T follicular helper cell (primary cell): Measurements from ENCODE around the gene SNX17.
"Not testable (repeated sequence)": the region's sequence is repeated elsewhere in the genome, so short reads cannot be mapped to it uniquely, and the experiment has no call there.

Source experiments
- DNase-seq: peaks from one replicate; pipeline ENCODE4 v3.0.0-alpha.2; 2020; ENCODE audit warnings: low read depth
- total RNA-seq, 2 experiments: gene quantifications; one replicate each; lab custom pipeline; 2026; lab: John Stamatoyannopoulos, UW

SNX17 gene
- 142 to 153 reads per million in 2 experiments for total RNA-seq

- DNase-seq = peak; percentile 99
These were observed at the start of gene SNX17, which contains the start of gene EIF2B4 for GRCh38 chr2:27370026-27370815. TSS of gene SNX17 (plus strand) at chr2:27370616. CDS start at chr2:27370744, 128 bp downstream. TSS of gene EIF2B4 (minus strand) at chr2:27370338. CDS start at chr2:27370314, 24 bp downstream.

GRCh38 chr2:27320958-27321543 is 49.4 kb upstream of the SNX17 start:
- DNase-seq = no peak

- no peak for DNase-seq
These were observed 48.1 kb upstream of the SNX17 start for GRCh38 chr2:27322301-27322765.

GRCh38 chr2:27322766-27323595 is 47.4 kb upstream of the SNX17 start, which contains the start of gene MPV17:
TSS of gene MPV17 (minus strand) at chr2:27323097. CDS start at chr2:27322517, 580 bp downstream.
- DNase-seq = peak; percentile 78

DNA sequence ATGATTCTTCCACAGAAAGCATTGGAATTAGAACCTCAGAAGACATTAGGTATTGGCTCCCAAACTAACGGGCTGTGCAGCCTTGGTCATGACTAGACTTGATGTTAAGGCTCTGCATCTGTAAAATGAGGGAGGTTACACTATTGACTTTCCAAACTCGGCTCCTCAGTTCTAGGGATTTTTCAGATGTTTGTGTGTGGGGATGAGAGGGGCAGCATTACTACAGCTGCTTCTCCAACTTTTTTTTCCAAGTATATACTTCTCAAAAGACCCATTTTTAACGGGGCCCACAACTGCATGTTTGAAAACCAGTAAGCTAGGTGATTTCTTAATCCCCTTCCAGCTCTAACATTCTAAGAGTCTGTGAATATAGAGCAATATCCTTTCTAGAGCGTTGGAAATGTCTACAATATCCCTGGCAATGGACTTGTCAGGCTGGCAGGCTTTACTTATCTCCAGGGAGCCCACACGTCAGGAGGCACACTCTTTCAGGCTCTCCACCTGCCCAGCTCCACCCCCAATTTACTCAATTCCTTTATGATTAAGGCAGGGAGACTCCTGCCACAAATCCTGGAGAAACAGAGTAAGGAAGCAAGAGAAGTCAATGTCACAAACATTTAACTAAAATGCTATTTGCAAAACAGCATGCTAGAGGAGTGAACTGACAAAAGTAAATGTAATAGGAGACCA is 46.7 kb upstream of the SNX17 start:
- no peak for DNase-seq

DNA sequence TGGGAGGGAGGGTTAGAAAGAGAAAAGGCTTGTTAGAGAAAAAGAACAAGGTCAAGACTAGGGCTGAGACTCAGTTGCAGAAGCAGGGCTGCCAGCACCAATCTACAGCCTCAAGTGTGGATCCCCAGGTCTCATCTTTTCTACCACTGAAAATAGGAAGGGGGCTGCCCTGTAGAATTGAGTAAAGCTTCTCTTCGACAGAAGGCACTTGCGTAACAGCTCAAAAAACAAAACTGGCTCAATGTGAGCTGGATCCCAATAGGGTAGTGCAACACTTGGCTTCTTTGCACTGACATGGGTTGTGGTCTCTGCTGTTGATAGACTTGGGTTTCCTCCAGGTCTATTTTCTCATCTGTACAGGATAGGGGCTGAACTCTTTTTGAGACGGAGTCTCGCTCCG is 45.7 kb upstream of the SNX17 start:
- no peak for DNase-seq

- no peak for DNase-seq
These were observed 35.1 kb upstream of the SNX17 start for GRCh38 chr2:27335311-27335710.

GRCh38 chr2:27336173-27336572 is 34.2 kb upstream of the SNX17 start:
- no peak for DNase-seq

DNA sequence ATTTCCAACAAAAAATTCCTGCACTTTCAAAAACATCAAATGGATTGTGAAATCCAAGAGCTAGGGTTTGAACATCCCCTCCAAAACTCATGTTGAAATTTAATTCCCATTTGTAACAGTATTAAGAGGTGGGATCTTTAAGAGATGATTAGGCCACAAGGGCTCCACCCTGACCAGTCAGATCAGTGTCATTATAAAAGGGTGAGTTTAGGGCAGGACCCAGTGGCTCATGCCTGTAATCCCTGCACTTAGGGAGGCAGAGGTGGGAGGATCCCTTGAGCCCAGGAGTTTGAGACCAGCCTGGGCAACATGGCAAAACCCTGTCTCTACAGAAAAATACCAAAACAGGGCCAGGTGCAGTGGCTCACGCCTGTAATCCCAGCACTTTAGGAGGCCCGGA is 22.8 kb upstream of the SNX17 start:
- DNase-seq = no peak

DNA sequence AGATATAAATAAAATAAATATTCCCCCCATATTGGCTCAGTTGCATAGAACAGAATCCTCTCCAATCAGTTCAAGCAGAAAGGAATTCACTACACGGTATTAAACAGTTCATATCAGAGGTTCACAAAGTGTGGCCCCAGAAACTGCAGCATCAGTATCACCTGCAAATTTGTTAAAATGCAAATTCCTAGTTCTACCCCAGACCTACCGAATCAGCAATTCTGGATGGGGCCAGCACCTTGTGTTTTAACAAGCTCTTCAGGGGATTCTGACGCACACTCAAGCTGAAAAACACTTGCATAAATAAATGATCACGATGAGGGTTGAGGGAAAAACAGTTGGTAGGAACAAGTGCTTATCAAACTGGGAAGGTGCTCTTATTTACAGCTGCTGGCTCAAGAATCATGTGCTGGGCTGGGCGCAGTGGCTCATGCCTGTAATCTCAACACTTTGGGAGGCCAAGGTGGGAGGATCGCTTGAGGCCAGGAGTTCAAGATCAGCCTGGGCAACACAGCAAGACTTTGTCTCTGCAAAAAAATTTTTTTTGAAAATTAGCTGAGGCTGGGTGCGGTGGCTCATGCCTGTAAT is 20.2 kb upstream of the SNX17 start:
- DNase-seq = no peak

DNA sequence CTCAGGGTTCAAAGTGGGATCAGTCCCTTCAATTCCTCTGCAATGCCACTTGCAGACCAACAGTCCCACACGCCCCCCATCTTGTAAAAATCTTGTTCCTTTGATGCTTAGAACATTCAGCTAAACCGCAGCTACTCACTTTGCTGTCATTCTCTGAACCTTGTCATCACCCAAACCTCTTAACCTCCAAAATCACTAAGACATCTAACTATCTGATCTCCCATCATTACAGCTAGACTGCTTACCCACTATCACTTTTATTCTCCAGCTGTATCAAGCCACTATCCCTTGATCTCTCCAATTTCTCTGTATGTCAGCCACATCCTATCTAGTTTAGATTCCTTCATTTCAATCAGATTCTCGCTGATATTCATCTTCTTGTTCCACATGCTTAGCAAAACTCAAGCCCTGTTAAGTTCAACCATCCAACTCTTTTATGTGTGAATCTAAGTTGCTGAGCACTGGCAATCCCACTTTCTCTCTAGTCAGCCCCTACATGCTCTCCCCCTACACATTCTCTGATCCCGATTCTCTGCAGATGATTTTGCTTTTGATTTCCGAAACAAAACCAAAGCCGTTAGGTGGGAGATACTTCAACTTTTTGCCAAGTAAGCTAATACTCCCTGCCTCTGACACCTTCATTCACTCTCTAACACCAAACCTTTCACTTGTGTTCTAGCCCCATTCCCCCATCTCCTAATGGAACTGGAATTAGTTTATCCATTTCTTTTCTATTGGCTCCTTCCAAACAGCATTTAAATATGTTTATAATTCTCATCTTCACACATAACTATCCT is 18.4 kb upstream of the SNX17 start:
- DNase-seq = no peak

- DNase-seq = not testable (repeated sequence)
These were observed 17.0 kb upstream of the SNX17 start for GRCh38 chr2:27353386-27353761.

GRCh38 chr2:27353762-27354596 is 16.4 kb upstream of the SNX17 start:
- DNase-seq = no peak

DNA sequence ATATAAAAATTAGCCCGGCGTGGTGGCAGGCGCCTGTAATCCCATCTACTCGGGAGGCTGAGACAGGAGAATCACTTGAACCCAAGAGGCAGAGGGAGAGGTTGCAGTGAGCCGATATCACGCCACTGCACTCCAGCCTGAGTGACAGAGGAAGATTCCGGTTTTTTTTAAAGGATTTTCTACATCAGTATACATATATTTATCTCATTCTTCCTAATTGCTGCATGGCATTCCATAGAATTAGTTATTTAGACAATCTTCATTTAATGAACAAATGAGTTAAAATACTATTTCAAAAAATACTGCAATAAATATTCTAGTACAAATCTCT is 15.9 kb upstream of the SNX17 start:
- no peak for DNase-seq

- peak; percentile 15 for DNase-seq
These were observed 14.4 kb upstream of the SNX17 start for GRCh38 chr2:27356056-27356381.

GRCh38 chr2:27356382-27357181 is 13.8 kb upstream of the SNX17 start, which contains the start of gene GTF3C2:
TSS of gene GTF3C2 (minus strand) at chr2:27356764. CDS start at chr2:27343554, 13,210 bp downstream.
- DNase-seq = peak; percentile 88

GRCh38 chr2:27362678-27363420 is 7.6 kb upstream of the SNX17 start:
- no peak for DNase-seq

GRCh38 chr2:27363933-27364332 is 6.5 kb upstream of the SNX17 start:
- DNase-seq = no peak
